HG03025 (cell line): ENCODE data around the gene SCNN1A.

ENCODE experiments used
- ATAC-seq: cut with Tn5 transposase; IDR thresholded peaks from one replicate; pipeline ENCODE4 v1.9.1; 2021; ENCODE audit warnings: mild to moderate bottlenecking, moderate library complexity; ENCODE audit not compliant: unreplicated experiment, low FRiP score

Gene SCNN1A

GRCh38 chr12:6369916-6370575 is 5.3 kb downstream of the SCNN1A start:
- ATAC-seq = no peak

GRCh38 chr12:6368906-6369525 is 6.3 kb downstream of the SCNN1A start:
- ATAC-seq = no peak

GRCh38 chr12:6367969-6368892 is 7.1 kb downstream of the SCNN1A start:
- no peak for ATAC-seq

GRCh38 chr12:6367065-6367968 is 8.0 kb downstream of the SCNN1A start:
- ATAC-seq = no peak

GRCh38 chr12:6364044-6364374 is 11.4 kb downstream of the SCNN1A start:
- no peak for ATAC-seq

- no peak for ATAC-seq
Observed at GRCh38 chr12:6363330-6364043, 11.9 kb downstream of the SCNN1A start.

- ATAC-seq = no peak
Observed at GRCh38 chr12:6363010-6363329, 12.4 kb downstream of the SCNN1A start.

GRCh38 chr12:6362403-6362802 is 13.0 kb downstream of the SCNN1A start:
- ATAC-seq = no peak

- no peak for ATAC-seq
Observed at GRCh38 chr12:6361834-6362233, 13.5 kb downstream of the SCNN1A start.

GRCh38 chr12:6360578-6361490 is 14.5 kb downstream of the SCNN1A start:
- no peak for ATAC-seq

GRCh38 chr12:6360080-6360571 is 15.2 kb downstream of the SCNN1A start:
- no peak for ATAC-seq

- no peak for ATAC-seq
Observed at GRCh38 chr12:6358881-6359280, 16.5 kb downstream of the SCNN1A start.

- ATAC-seq = no peak
Observed at GRCh38 chr12:6356374-6356820, 19.0 kb downstream of the SCNN1A start.

GRCh38 chr12:6355491-6356373 is 19.6 kb downstream of the SCNN1A start:
- no peak for ATAC-seq

- no peak for ATAC-seq
Observed at GRCh38 chr12:6354495-6355393, 20.6 kb downstream of the SCNN1A start.

- no peak for ATAC-seq
Observed at GRCh38 chr12:6352193-6353173, 22.9 kb downstream of the SCNN1A start.
